SK-N-MC (cell line): ENCODE data around the gene LRRN2.

ENCODE experiments used
- EZH2 ChIP-seq: fragments of 200-600 bp; sonication (generic); IDR thresholded peaks from one replicate; pipeline ENCODE4 v1.6.1; 2017; ENCODE audit warnings: antibody characterized with exemption
- FOXP2 ChIP-seq: optimal IDR thresholded peaks from 2 replicates; pipeline ENCODE3; 2011; ENCODE audit warnings: mild to moderate bottlenecking, moderate library complexity; ENCODE audit not compliant: insufficient read depth; ENCODE audit errors: extremely low read length, control extremely low read depth
- POLR2AphosphoS5 ChIP-seq: IDR thresholded peaks from 2 replicates; pipeline ENCODE4 v1.6.1; 2012; ENCODE audit warnings: mild to moderate bottlenecking, low read depth, low read length, borderline replicate concordance

- TF ChIP-seq POLR2AphosphoS5 (no peak), EZH2 (no peak), FOXP2 (no peak)
Measured at GRCh38 chr1:204701229-204701628, 15.7 kb upstream of the LRRN2 start.
